ENCODE data around the gene TMEM151A. TPM values are rescaled to one million over a fixed set of nuclear protein-coding genes. Genes with fewer than 3 reads are reported as not detected.

Gene TMEM151A
- total and polyA plus RNA-seq, 2 of the 4 experiments (the other 2 are of a cell fraction): 0.03 TPM; not detected in 1

- H3K56ac ChIP-seq (ENCODE audit: extremely low read depth, insufficient read depth, low read length): peak overlapping the region; percentile 80
- peaks cover 37% of the 10 kb centered on the region for H3K36me3 ChIP-seq (ENCODE audit: control insufficient read depth, insufficient read depth, low read length)
- H2AK5ac ChIP-seq (ENCODE audit: low read depth, low read length): peak overlapping the region; percentile 92
- POLR2A ChIA-PET (ENCODE audit: unreplicated experiment): interaction anchor here (0.5 to 0.7 kb wide), 4 partner anchors 21 to 256 kb away, joined by 3 to 12 read pairs (median 6); partner anchors contain the start of gene YIF1A
- peak overlapping the region; percentile 66 for H3K27ac ChIP-seq (ENCODE audit: insufficient read depth, low read length)
- 0% methylated on average over 10 of the region's 61 CpGs; no CpG with 5 or more reads in 1 of the 2 experiments for WGBS, 2 experiments (ENCODE audit: extremely low coverage in 2 of 2, insufficient read length in 1 of 2)
- H2BK5ac ChIP-seq (ENCODE audit: low read depth, low read length, poor library complexity, severe bottlenecking): peak overlapping the region; percentile 78
- H3K14ac ChIP-seq (replicated peaks; ENCODE audit: low read depth, low read length): peak overlapping the region; percentile 93
- H4K20me1 ChIP-seq (ENCODE audit: insufficient read depth, low read length): peaks cover 34% of the 10 kb centered on the region; the same call in 1 of the 2 replicates
- peak overlapping the region; percentile 87 for H4K91ac ChIP-seq (ENCODE audit: insufficient read depth, low read depth, low read length)
- H3K4me3 ChIP-seq (ENCODE audit: insufficient read depth, low read depth, low read length): peak overlapping the region; percentile 52
- H4K5ac ChIP-seq (ENCODE audit: low read depth, low read length): peak overlapping the region; percentile 66
- no peaks in the 10 kb centered on the region for H3K27me3 ChIP-seq (ENCODE audit: control insufficient read depth, insufficient read depth, low read length)
- peaks cover 4% of the 10 kb centered on the region; the same call in 1 of the 2 replicates for H3K4me1 ChIP-seq (ENCODE audit: control insufficient read depth, insufficient read depth, low read length)
- ATAC-seq (ENCODE audit: low read depth) (peak; percentile 83), DNase-seq (peak; percentile 79)
- H3K18ac ChIP-seq (ENCODE audit: low read depth, low read length): peak overlapping the region; percentile 43
- H2BK15ac ChIP-seq (ENCODE audit: low read depth, low read length): 0 out of 3 replicates have a peak overlapping the region, but pooled peaks have one; percentile 45
- H2AFZ ChIP-seq (replicated peaks; ENCODE audit: low read length, poor library complexity): peak overlapping the region; percentile 95
- peak overlapping the region; percentile 13; the same call in 1 of the 2 replicates for H2BK120ac ChIP-seq (ENCODE audit: low read depth, low read length)
- H3K4ac ChIP-seq (ENCODE audit: low read depth, low read length): peak overlapping the region; percentile 91
- peaks cover 9 to 51% of the 10 kb centered on the region in 2 experiments; a peak in 3 of 4 replicates for H3K79me1 ChIP-seq (ENCODE audit: low read depth in 1 of 2, low read length in 2 of 2)
- intact Hi-C loops (cut with micrococcal nuclease) (no loop called here), dilution Hi-C loops (cut with HindIII; ENCODE audit: low sequenced_read_pairs, unreplicated experiment) (no loop called here), in situ Hi-C loops (cut with MboI; ENCODE audit: low sequenced_read_pairs) (no loop called here)
- H3K23ac ChIP-seq (ENCODE audit: low read depth, low read length): peak overlapping the region; percentile 90
- H2AK9ac ChIP-seq (replicated peaks; ENCODE audit: low read depth, low read length, poor library complexity): peak overlapping the region; percentile 93
- BruUV-seq (replicated peaks): no TSS peak
- no peaks in the 10 kb centered on the region for H3K9me3 ChIP-seq (ENCODE audit: control insufficient read depth, insufficient read depth, low read length)
- peaks cover 2% of the 10 kb centered on the region; the same call in 1 of the 2 replicates for H3K9me1 ChIP-seq (ENCODE audit: insufficient read depth, low read length)
- H2BK20ac ChIP-seq (ENCODE audit: low read depth, low read length): peak overlapping the region; percentile 28; the same call in 1 of the 2 replicates
- H4K8ac ChIP-seq (ENCODE audit: low read depth in 2 of 2, low read length in 2 of 2): peak overlapping the region; percentile 55 to 98
- H3K4me2 ChIP-seq (ENCODE audit: low read depth, low read length): peak overlapping the region; percentile 88
- H3K9ac ChIP-seq (ENCODE audit: low read depth, low read length): peak overlapping the region; percentile 64
- CTCF ChIA-PET: interaction anchor here (0.6 to 1.0 kb wide), 2 partner anchors 15 to 44 kb away, joined by 4 to 5 read pairs; no protein-coding TSS in a partner anchor
- TF ChIP-seq RAD21 (IDR thresholded peaks at IDR 0.05; ENCODE audit: low read length) (no peak), RCOR1 (IDR thresholded peaks at IDR 0.05; ENCODE audit: insufficient replicate concordance, low read length) (no peak), CEBPB (IDR thresholded peaks at IDR 0.05; ENCODE audit: low read depth, low read length) (no peak), ELK1 (IDR thresholded peaks at IDR 0.05; ENCODE audit: borderline replicate concordance, low read depth, low read length) (no peak), BHLHE40 (IDR thresholded peaks at IDR 0.05; ENCODE audit: low read depth, low read length) (peak; percentile 93), FOS (IDR thresholded peaks at IDR 0.05; ENCODE audit: low read depth, low read length) (no peak), MXI1 (IDR thresholded peaks at IDR 0.05; ENCODE audit: borderline replicate concordance, low read depth, low read length) (no peak), CTCF (conservative IDR thresholded peaks at IDR 0.05; ENCODE audit: low read depth, low read length) (0 out of 2 replicates have a peak, but pooled peaks have one; percentile 18), RFX5 (IDR thresholded peaks at IDR 0.05; ENCODE audit: low read depth, low read length) (no peak), NFE2L2 (IDR thresholded peaks at IDR 0.05; ENCODE audit: low read depth, low read length) (no peak), CHD1 (IDR thresholded peaks at IDR 0.05; ENCODE audit: low read depth, low read length) (peak; percentile 52; the same call in 1 of the 2 replicates), MAZ (IDR thresholded peaks at IDR 0.05; ENCODE audit: borderline replicate concordance, low read depth, low read length) (peak; percentile 65; the same call in 1 of the 2 replicates)
Measured at GRCh38 chr11:66267379-66268243, 24.1 kb upstream of the TMEM151A start.

All from IMR-90 (cell line).